Measurements from ENCODE around the gene CTSO. TPM values are rescaled to one million over a fixed set of nuclear protein-coding genes. Genes with fewer than 3 reads are reported as not detected.

CTSO gene
- total RNA-seq, 1 donor from 2014 or later, result 7.5 TPM

DNA sequence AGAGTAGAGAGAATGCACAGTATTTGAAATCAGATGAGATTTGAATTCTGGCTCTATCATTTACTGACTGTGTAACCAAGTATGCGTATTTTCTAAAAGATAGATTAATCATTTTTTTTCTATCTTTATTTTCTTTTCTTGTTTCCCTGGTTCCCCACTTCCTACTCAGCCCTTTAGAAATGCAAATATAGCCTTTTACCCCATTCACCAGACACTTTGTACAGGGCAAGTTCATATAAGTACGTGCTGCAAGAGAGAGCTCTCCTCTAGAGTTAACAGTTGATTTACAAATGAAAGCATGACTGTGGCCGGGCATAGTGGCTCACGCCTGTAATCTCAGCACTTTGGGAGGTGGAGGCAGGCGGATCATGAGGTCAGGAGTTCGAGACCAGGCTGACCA lies 68.0 kb downstream of the CTSO start:
- Histone ChIP-seq H3K4me3 (no peak overlapping the region), H3K27me3 (no peaks in the 10 kb centered on the region), H3K4me1 (no peaks in the 10 kb centered on the region), H3K9me3 (no peaks in the 10 kb centered on the region), H3K36me3 (no peaks in the 10 kb centered on the region), H3K27ac (no peak overlapping the region)
- intact Hi-C loops (cut with DNase I), result no loop called here
- TF ChIP-seq, protein P1, sequence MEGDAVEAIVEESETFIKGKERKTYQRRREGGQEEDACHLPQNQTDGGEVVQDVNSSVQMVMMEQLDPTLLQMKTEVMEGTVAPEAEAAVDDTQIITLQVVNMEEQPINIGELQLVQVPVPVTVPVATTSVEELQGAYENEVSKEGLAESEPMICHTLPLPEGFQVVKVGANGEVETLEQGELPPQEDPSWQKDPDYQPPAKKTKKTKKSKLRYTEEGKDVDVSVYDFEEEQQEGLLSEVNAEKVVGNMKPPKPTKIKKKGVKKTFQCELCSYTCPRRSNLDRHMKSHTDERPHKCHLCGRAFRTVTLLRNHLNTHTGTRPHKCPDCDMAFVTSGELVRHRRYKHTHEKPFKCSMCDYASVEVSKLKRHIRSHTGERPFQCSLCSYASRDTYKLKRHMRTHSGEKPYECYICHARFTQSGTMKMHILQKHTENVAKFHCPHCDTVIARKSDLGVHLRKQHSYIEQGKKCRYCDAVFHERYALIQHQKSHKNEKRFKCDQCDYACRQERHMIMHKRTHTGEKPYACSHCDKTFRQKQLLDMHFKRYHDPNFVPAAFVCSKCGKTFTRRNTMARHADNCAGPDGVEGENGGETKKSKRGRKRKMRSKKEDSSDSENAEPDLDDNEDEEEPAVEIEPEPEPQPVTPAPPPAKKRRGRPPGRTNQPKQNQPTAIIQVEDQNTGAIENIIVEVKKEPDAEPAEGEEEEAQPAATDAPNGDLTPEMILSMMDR (IDR thresholded peaks at IDR 0.05), result no peak
- no peak for DNase-seq (ENCODE audit: low spot score in 2 of 2)

DNA sequence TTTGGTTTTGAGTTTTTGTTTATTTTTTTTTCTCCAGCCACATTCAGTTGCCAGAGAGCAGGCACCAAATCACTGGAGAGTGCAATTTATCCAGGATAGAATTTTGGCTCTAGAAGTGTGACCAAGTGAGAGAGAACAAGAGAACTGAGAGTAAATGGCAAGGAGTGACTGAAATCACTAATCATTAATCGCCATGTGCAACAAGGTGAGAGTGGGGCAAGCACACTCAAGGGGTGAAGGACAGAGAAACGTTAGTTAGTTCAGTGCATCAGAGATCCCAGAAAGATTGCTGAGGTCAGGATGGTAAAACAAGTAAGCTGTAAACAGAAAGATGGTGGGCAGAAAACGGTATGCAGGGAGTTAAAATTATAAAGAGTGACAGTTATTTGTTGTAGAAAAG lies 69.8 kb downstream of the CTSO start:
- H3K4me1 ChIP-seq, result no peaks in the 10 kb centered on the region
- H3K36me3 ChIP-seq, result no peaks in the 10 kb centered on the region
- no peak overlapping the region for H3K4me3 ChIP-seq
- no peak for DNase-seq (ENCODE audit: low spot score in 2 of 2)
- no peaks in the 10 kb centered on the region for H3K27me3 ChIP-seq
- H3K27ac ChIP-seq, result no peak overlapping the region
- TF ChIP-seq, protein P1 (IDR thresholded peaks at IDR 0.05), result no peak
- intact Hi-C loops (cut with DNase I), result no loop called here
- H3K9me3 ChIP-seq, result no peaks in the 10 kb centered on the region

DNA sequence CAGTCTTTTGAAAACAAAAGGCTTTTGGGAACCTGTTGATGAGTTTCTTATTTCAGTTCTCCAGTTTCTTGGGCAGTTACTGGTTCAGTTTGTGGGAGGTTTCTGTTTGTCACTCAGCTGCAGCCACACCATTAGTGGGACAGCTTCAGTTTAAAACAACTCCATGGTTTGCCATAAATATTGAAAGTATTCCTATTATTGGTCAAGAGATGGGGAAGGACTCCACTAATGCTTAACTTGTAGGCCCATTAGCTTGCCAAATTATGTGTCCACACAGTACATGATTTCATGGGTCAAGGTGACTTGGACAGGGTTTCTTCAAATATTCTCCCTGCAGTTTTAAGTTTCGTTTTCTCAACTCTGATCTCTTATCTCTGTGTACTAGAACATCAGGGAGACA lies 72.1 kb downstream of the CTSO start:
- Histone ChIP-seq H3K27me3 (no peaks in the 10 kb centered on the region), H3K9me3 (no peaks in the 10 kb centered on the region), H3K27ac (no peak overlapping the region), H3K4me1 (no peaks in the 10 kb centered on the region), H3K4me3 (no peak overlapping the region), H3K36me3 (no peaks in the 10 kb centered on the region)
- intact Hi-C loops (cut with DNase I), result no loop called here
- no peak for DNase-seq (ENCODE audit: low spot score in 2 of 2)
- TF ChIP-seq, protein P1 (IDR thresholded peaks at IDR 0.05), result no peak

DNA sequence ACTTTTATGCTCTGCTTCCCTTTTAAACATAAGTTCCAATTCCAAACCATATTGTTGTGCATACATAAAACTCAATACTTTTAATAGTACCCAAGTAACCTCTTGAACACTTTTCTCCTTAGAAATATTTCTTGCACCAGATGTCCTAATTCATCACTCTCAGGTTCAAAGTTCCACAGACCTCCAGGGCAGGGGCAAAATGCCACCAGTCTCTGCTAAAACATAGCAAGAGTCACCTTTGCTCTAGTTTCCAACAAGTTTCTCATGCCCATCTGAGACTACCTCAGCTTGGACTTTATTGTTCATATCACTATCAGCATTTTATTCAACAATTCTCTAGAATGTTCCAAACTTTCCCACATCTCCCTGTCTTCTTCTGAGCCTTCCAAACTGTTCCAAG lies 73.9 kb downstream of the CTSO start:
- H3K36me3 ChIP-seq, result no peaks in the 10 kb centered on the region
- H3K4me1 ChIP-seq, result no peaks in the 10 kb centered on the region
- H3K4me3 ChIP-seq, result no peak overlapping the region
- no peaks in the 10 kb centered on the region for H3K27me3 ChIP-seq
- TF ChIP-seq, protein P1 (IDR thresholded peaks at IDR 0.05), result no peak
- DNase-seq (ENCODE audit: low spot score in 2 of 2), result no peak
- no peaks in the 10 kb centered on the region for H3K9me3 ChIP-seq
- H3K27ac ChIP-seq, result no peak overlapping the region
- intact Hi-C loops (cut with DNase I), result no loop called here

DNA sequence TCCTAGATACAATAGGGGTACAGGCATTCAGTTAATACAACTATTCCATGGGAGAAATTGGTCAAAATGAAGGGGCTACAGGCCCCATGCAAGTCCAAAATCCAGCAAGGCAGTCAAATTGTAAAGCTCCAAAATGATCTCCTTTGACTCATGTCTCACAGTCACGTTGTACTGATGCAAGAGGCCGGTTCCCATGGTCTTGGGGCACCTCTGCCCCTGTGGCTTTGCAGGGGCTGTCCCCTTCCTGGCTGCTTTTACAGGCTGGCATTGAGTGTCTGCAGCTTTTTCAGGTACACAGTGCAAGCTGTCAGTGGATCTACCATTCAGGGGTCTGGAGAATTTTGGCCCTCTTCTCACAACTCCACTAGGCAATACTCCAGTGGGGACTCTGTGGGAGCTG lies 75.1 kb downstream of the CTSO start:
- DNase-seq (ENCODE audit: low spot score in 2 of 2), result no peak
- Histone ChIP-seq H3K27ac (no peak overlapping the region), H3K36me3 (no peaks in the 10 kb centered on the region), H3K4me1 (no peaks in the 10 kb centered on the region), H3K9me3 (no peaks in the 10 kb centered on the region), H3K27me3 (no peaks in the 10 kb centered on the region), H3K4me3 (no peak overlapping the region)
- TF ChIP-seq, protein P1 (IDR thresholded peaks at IDR 0.05), result no peak
- intact Hi-C loops (cut with DNase I), result no loop called here

DNA sequence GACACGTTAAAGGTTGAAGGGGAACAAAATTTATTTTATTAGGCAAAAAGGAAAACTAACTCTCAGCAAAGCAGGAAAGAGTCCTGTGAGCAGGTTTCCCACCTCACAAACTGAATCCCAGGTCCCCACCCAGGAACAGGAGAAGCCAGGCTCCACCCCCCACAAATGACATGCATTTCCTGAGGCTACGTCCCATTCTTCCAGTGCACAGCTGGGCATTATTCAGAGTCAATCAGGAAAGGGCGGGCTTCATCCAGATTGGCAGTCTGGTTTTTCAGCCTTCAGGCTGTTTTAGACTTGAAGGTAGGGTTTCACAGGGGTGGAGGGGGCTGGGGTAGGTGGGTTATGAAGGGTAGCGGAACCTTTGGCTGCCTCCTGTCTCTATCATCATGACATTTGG lies 75.7 kb downstream of the CTSO start:
- Histone ChIP-seq H3K36me3 (no peaks in the 10 kb centered on the region), H3K4me1 (no peaks in the 10 kb centered on the region), H3K4me3 (no peak overlapping the region), H3K9me3 (no peaks in the 10 kb centered on the region), H3K27ac (no peak overlapping the region), H3K27me3 (no peaks in the 10 kb centered on the region)
- DNase-seq (ENCODE audit: low spot score in 2 of 2), result no peak
- TF ChIP-seq, protein P1 (IDR thresholded peaks at IDR 0.05), result no peak
- intact Hi-C loops (cut with DNase I), result no loop called here

Data from ascending aorta (tissue), 2 donors.